Measurements from ENCODE around the gene RXRA. TPM values are rescaled to one million over a fixed set of nuclear protein-coding genes. Genes with fewer than 3 reads are reported as not detected.
A peak's percentile ranks its signal among the peaks of the same experiment; 100 is the strongest.

The RXRA gene
- total RNA-seq, 3 donors from 2014 or later = 31.0 to 63.0 (median 31.5) TPM

- no peaks in the 10 kb centered on the region for H3K9me3 ChIP-seq
- intact Hi-C loops (cut with DNase I; ENCODE audit: low total_unique reads) = loop anchor here (10.0 kb wide), 1 partner anchor 113 kb away; no protein-coding TSS in a partner anchor
- no peak overlapping the region for H3K4me3 ChIP-seq
- H3K27me3 ChIP-seq = no peaks in the 10 kb centered on the region
- H3K36me3 ChIP-seq = no peaks in the 10 kb centered on the region
- TF ChIP-seq POLR2AphosphoS5 (IDR thresholded peaks at IDR 0.05) = no peak
- no peak for TF ChIP-seq CTCF (IDR thresholded peaks at IDR 0.05)
- TF ChIP-seq POLR2A (IDR thresholded peaks at IDR 0.05) = no peak
- peaks cover 0 to 7% of the 10 kb centered on the region in 2 donors for H3K4me1 ChIP-seq
- DNase-seq (ENCODE audit: low spot score in 2 of 2) = no peak
- no peak overlapping the region for H3K27ac ChIP-seq
Observed at GRCh38 chr9:134321946-134322741, 4.1 kb upstream of the RXRA start.

GRCh38 chr9:134322781-134323241 lies 3.4 kb upstream of the RXRA start:
- Histone ChIP-seq H3K27me3 (no peaks in the 10 kb centered on the region), H3K4me1 (peaks cover 4 to 7% of the 10 kb centered on the region in 2 donors), H3K27ac (peak overlapping the region; percentile 48 to 96), H3K36me3 (no peaks in the 10 kb centered on the region), H3K9me3 (no peaks in the 10 kb centered on the region), H3K4me3 (no peak overlapping the region)
- TF ChIP-seq POLR2A (IDR thresholded peaks at IDR 0.05) (no peak), POLR2AphosphoS5 (IDR thresholded peaks at IDR 0.05) (no peak), CTCF (IDR thresholded peaks at IDR 0.05) (no peak)
- intact Hi-C loops (cut with DNase I; ENCODE audit: low total_unique reads) = loop anchor here (10.0 kb wide), 1 partner anchor 112 kb away; no protein-coding TSS in a partner anchor
- DNase-seq (ENCODE audit: low spot score in 2 of 2) = no peak

GRCh38 chr9:134323741-134324358 lies 2.4 kb upstream of the RXRA start:
- Histone ChIP-seq H3K9me3 (no peaks in the 10 kb centered on the region), H3K36me3 (no peaks in the 10 kb centered on the region), H3K27ac (peak overlapping the region; percentile 96 to 99), H3K4me3 (peak overlapping the region in 1 of 3 donors; percentile 26), H3K27me3 (no peaks in the 10 kb centered on the region), H3K4me1 (peaks cover 12 to 14% of the 10 kb centered on the region in 2 donors)
- intact Hi-C loops (cut with DNase I; ENCODE audit: low total_unique reads) = loop anchor here (10.0 kb wide), 1 partner anchor 111 kb away; no protein-coding TSS in a partner anchor
- peak in 1 of 2 donors; percentile 86 for DNase-seq (ENCODE audit: low spot score in 2 of 2)
- no peak for TF ChIP-seq CTCF (IDR thresholded peaks at IDR 0.05)
- no peak for TF ChIP-seq POLR2AphosphoS5 (IDR thresholded peaks at IDR 0.05)

- Histone ChIP-seq H3K27me3 (no peaks in the 10 kb centered on the region), H3K4me1 (peaks cover 15 to 16% of the 10 kb centered on the region in 2 donors), H3K4me3 (peak overlapping the region; percentile 59 to 98 (median 75)), H3K36me3 (no peaks in the 10 kb centered on the region), H3K9me3 (no peaks in the 10 kb centered on the region), H3K27ac (peak overlapping the region; percentile 96 to 99)
- DNase-seq (ENCODE audit: low spot score in 2 of 2) = no peak
- intact Hi-C loops (cut with DNase I; ENCODE audit: low total_unique reads) = loop anchor here (5.0 to 10.0 kb wide), 2 partner anchors 107 to 110 kb away; no protein-coding TSS in a partner anchor
- TF ChIP-seq POLR2A (IDR thresholded peaks at IDR 0.05) (no peak), POLR2AphosphoS5 (IDR thresholded peaks at IDR 0.05) (no peak), CTCF (IDR thresholded peaks at IDR 0.05) (no peak)
Observed at GRCh38 chr9:134324359-134325095, 1.7 kb upstream of the RXRA start.
